Loucy (cell line): ENCODE measurements around the gene SYNDIG1.

ENCODE experiments used
- H2AFZ ChIP-seq: fragments of 200-600 bp; sonication (generic); 2 replicates; pipeline ENCODE4 v1.6.0; 2016; ENCODE audit warnings: antibody characterized with exemption, mild to moderate bottlenecking, low read length, moderate library complexity
- H3F3A ChIP-seq: fragments of 200-600 bp; 2 replicates; pipeline ENCODE4 v1.6.0; 2016; ENCODE audit warnings: antibody characterized with exemption, low read depth, mild to moderate bottlenecking
- H3K27me3 ChIP-seq: fragments of 200-600 bp; sonication (generic); 2 replicates; pipeline ENCODE4 v1.6.1; 2014; ENCODE audit warnings: low read length, mild to moderate bottlenecking; ENCODE audit not compliant: insufficient read depth, poor library complexity, severe bottlenecking
- H3K36me3 ChIP-seq: fragments of 200-600 bp; sonication (generic); 2 replicates; pipeline ENCODE4 v1.6.1; 2016; ENCODE audit warnings: low read length; ENCODE audit not compliant: insufficient read depth
- H3K4me1 ChIP-seq: fragments of 200-600 bp; sonication (generic); 2 replicates; pipeline ENCODE4 v1.5.1; 2014; ENCODE audit warnings: low read length, mild to moderate bottlenecking; ENCODE audit not compliant: insufficient read depth, poor library complexity, severe bottlenecking
- H3K4me2 ChIP-seq: fragments of 200-600 bp; sonication (generic); 2 replicates; pipeline ENCODE4 v1.6.0; 2014; ENCODE audit warnings: antibody characterized with exemption, low read length, low read depth, mild to moderate bottlenecking; ENCODE audit not compliant: poor library complexity, severe bottlenecking
- H3K4me3 ChIP-seq: fragments of 200-600 bp; sonication (generic); 2 replicates; pipeline ENCODE4 v1.5.1; 2014; ENCODE audit warnings: low read length, mild to moderate bottlenecking, mixed read lengths; ENCODE audit not compliant: poor library complexity, severe bottlenecking
- H3K79me2 ChIP-seq: fragments of 200-600 bp; sonication (generic); 2 replicates; pipeline ENCODE4 v1.6.1; 2014; ENCODE audit warnings: low read length; ENCODE audit not compliant: insufficient read depth
- H3K9ac ChIP-seq: fragments of 200-600 bp; sonication (generic); 2 replicates; pipeline ENCODE4 v1.6.0; 2014; ENCODE audit warnings: mild to moderate bottlenecking, low read depth, low read length, moderate library complexity; ENCODE audit not compliant: poor library complexity, severe bottlenecking
- H3K9me2 ChIP-seq: fragments of 200-600 bp; sonication (generic); replicated peaks from 2 replicates; pipeline ENCODE4 v1.6.1; 2016; ENCODE audit warnings: low read depth, low read length, mixed read lengths
- H3K9me3 ChIP-seq: fragments of 200-600 bp; sonication (generic); 2 replicates; pipeline ENCODE4 v1.6.1; 2014; ENCODE audit warnings: mild to moderate bottlenecking, antibody characterized with exemption, low read length, low read depth; ENCODE audit not compliant: insufficient read depth
- H4K20me1 ChIP-seq: fragments of 200-600 bp; sonication (generic); 2 replicates; pipeline ENCODE4 v1.6.0; 2014; ENCODE audit warnings: antibody characterized with exemption, low read length, mild to moderate bottlenecking; ENCODE audit not compliant: insufficient read depth, poor library complexity, severe bottlenecking
- EZH2phosphoT487 ChIP-seq: fragments of 200-600 bp; IDR thresholded peaks from 2 replicates; pipeline ENCODE4 v1.6.1; 2018; ENCODE audit warnings: antibody characterized with exemption, mild to moderate bottlenecking, moderate library complexity, borderline replicate concordance
- TF ChIP-seq, protein P1 (sequence below): fragments of 200-600 bp; sonication (generic); conservative IDR thresholded peaks from 2 replicates; pipeline ENCODE4 v1.5.1; 2014; ENCODE audit warnings: mild to moderate bottlenecking, antibody characterized with exemption, low read length

Gene SYNDIG1

DNA sequence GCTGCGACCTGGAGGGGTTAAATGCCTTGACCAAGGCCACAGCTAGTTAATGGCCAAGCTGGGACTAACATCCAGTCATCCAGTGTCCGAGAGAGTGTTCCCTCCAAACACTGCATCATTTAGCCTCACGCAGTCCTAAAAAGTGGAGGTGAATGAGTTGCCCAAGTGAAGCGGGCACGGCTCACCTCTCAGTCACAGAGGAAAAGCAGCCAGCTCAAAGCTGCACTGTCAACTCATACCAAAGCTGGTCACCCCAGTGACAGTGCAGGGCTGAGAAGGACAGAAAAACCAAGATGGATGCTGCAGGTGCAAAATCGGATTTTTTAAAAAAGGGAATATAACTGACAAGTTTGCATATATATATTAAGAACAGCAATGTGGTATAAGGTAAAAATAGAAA lies 168.5 kb downstream of the SYNDIG1 start:
- Histone ChIP-seq H2AFZ (no peak overlapping the region), H3K27me3 (no peaks in the 10 kb centered on the region), H3K9me3 (no peaks in the 10 kb centered on the region; the same call in 1 of the 2 replicates), H3K4me3 (no peak overlapping the region), H3K79me2 (no peaks in the 10 kb centered on the region), H4K20me1 (no peaks in the 10 kb centered on the region), H3F3A (no peaks in the 10 kb centered on the region), H3K9me2 (no peaks in the 10 kb centered on the region), H3K36me3 (no peaks in the 10 kb centered on the region), H3K4me1 (no peaks in the 10 kb centered on the region), H3K4me2 (no peak overlapping the region), H3K9ac (no peak overlapping the region)
- TF ChIP-seq, protein P1, sequence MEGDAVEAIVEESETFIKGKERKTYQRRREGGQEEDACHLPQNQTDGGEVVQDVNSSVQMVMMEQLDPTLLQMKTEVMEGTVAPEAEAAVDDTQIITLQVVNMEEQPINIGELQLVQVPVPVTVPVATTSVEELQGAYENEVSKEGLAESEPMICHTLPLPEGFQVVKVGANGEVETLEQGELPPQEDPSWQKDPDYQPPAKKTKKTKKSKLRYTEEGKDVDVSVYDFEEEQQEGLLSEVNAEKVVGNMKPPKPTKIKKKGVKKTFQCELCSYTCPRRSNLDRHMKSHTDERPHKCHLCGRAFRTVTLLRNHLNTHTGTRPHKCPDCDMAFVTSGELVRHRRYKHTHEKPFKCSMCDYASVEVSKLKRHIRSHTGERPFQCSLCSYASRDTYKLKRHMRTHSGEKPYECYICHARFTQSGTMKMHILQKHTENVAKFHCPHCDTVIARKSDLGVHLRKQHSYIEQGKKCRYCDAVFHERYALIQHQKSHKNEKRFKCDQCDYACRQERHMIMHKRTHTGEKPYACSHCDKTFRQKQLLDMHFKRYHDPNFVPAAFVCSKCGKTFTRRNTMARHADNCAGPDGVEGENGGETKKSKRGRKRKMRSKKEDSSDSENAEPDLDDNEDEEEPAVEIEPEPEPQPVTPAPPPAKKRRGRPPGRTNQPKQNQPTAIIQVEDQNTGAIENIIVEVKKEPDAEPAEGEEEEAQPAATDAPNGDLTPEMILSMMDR: no peak
- no peak for TF ChIP-seq EZH2phosphoT487

DNA sequence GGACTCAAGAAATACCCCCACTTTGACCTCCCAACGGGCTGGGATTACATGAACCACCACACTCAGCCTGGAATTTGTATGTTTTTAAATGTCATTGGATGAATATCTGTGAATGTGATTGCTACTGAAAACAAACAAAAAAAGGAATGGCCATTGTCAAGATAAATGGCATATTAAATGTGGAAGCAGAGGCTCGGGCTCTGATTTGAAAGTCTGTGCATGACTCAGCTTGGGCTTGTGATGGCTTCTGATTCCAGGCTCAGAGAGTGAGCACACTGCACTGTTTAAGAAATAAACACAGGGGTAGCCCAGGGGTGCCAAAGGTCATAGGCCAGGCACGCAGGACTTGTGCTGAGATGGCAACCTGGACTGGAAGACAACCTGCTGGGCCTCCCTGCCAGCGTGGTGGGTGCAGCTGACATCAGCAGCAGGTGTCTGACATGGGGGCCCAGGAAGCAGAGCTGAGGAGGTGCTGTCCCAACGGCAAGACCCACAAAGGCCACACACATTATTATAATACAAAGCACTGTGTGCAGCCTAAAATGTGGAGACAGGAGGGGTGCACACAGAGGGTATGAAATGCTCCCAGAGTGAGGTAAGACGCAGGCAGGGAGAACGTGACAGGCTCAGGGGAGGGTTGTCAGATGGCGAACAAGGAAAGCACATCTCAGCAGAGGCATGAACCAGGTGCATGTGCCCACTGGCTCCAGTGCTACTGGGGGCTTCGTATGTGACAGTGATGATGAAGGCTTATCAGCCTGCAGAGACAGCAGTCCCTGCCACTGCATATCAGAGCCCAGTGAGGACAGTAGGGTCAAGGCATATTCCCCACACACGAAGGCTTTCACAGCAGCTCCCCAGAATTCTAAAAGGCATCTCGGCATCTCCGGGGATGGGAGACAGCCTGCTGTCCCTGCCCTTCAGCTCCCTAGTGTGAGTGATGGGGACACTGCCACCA lies 169.4 kb downstream of the SYNDIG1 start:
- H3K9ac ChIP-seq: no peak overlapping the region
- no peak overlapping the region for H2AFZ ChIP-seq
- H4K20me1 ChIP-seq: no peaks in the 10 kb centered on the region
- no peaks in the 10 kb centered on the region for H3K9me2 ChIP-seq
- TF ChIP-seq, protein P1: no peak
- TF ChIP-seq EZH2phosphoT487: no peak
- no peaks in the 10 kb centered on the region for H3F3A ChIP-seq
- H3K4me3 ChIP-seq: no peak overlapping the region
- H3K9me3 ChIP-seq: no peaks in the 10 kb centered on the region; the same call in 1 of the 2 replicates
- no peaks in the 10 kb centered on the region for H3K36me3 ChIP-seq
- H3K4me1 ChIP-seq: no peaks in the 10 kb centered on the region
- H3K27me3 ChIP-seq: no peaks in the 10 kb centered on the region
- no peaks in the 10 kb centered on the region for H3K79me2 ChIP-seq
- no peak overlapping the region for H3K4me2 ChIP-seq

DNA sequence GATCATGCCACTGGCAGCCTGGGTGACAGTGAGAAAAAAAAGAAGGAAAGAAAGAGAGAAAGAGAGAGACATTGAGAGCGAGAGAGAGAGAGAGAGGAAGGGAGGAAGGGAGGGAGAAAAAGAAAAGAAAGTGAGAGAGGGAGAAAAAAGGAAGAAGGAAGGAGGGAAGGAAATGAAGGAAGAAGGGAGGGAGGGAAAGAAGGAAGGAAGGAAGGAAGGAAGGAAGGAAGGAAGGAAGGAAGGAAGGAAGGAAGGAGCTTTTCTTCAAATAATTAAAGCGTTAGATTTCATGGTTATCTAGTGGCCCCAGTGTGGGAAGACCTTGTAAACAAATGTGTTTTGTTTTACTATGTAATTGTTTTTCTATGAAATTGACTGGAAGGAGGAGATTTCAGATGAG lies 170.8 kb downstream of the SYNDIG1 start:
- Histone ChIP-seq H3K4me2 (no peak overlapping the region), H3K36me3 (no peaks in the 10 kb centered on the region)
- TF ChIP-seq, protein P1: no peak
- TF ChIP-seq EZH2phosphoT487: no peak

More for the DNA sequence above, 170.8 kb downstream of the SYNDIG1 start:
- H3K9me3 ChIP-seq: peaks cover 4% of the 10 kb centered on the region; the same call in 1 of the 2 replicates
- no peak overlapping the region for H2AFZ ChIP-seq
- H3K4me1 ChIP-seq: no peaks in the 10 kb centered on the region
- no peaks in the 10 kb centered on the region for H3K9me2 ChIP-seq
- no peaks in the 10 kb centered on the region for H4K20me1 ChIP-seq
- no peak overlapping the region for H3K9ac ChIP-seq
- H3K4me3 ChIP-seq: no peak overlapping the region
- no peaks in the 10 kb centered on the region for H3F3A ChIP-seq
- no peaks in the 10 kb centered on the region for H3K27me3 ChIP-seq
- H3K79me2 ChIP-seq: no peaks in the 10 kb centered on the region
